ENCODE results near the gene RUNX1.

The RUNX1 gene

DNA sequence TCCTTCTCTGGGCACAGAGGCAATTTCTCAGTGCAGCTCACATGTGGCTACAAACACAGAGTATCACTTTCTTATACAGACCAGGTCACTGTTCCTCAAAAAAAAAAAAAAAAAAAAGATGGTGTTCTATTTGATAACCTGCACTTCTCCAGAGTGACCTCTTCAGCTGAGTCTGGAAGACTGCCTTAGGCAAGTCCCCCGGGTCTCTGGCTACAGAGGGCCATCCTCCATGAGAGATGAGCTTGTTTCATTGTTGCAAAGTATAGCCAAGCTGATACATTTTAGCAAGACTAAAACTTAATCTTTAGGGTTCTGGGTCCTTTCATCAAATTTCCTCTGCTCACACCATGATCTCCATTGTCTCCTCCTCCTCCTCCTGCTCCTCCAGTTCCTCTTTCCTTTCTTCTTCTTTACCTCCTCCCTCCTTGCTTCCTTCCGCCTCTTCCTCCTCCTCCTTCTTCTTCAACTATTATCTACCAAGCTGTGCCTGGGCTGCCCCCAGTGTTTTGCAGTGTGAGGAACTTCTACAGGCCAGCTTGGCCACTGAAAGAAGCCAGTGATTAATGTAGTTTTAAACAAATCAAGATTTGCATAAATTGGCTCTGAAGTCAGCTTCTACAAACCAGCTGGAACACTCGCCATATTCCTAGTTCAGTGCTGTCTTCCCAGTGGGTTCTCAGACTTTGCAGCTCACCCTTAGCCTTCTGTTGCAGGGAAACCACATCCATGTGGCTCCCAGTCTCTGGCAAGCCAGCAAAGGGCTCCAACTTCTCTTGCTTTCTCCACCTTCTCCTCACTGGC lies 139.4 kb downstream of the RUNX1 start:
- peaks cover 96 to 97% of the 10 kb centered on the region in 2 experiments for H3K4me1 ChIP-seq (ENCODE audit: control insufficient read depth in 1 of 2, insufficient read depth in 1 of 2, low read depth in 1 of 2, low read length in 1 of 2)
- H3K27ac ChIP-seq: peak overlapping the region; percentile 74
- H3K36me3 ChIP-seq: no peaks in the 10 kb centered on the region
- no peaks in the 10 kb centered on the region for H3K9me3 ChIP-seq
- TF ChIP-seq, protein P1, sequence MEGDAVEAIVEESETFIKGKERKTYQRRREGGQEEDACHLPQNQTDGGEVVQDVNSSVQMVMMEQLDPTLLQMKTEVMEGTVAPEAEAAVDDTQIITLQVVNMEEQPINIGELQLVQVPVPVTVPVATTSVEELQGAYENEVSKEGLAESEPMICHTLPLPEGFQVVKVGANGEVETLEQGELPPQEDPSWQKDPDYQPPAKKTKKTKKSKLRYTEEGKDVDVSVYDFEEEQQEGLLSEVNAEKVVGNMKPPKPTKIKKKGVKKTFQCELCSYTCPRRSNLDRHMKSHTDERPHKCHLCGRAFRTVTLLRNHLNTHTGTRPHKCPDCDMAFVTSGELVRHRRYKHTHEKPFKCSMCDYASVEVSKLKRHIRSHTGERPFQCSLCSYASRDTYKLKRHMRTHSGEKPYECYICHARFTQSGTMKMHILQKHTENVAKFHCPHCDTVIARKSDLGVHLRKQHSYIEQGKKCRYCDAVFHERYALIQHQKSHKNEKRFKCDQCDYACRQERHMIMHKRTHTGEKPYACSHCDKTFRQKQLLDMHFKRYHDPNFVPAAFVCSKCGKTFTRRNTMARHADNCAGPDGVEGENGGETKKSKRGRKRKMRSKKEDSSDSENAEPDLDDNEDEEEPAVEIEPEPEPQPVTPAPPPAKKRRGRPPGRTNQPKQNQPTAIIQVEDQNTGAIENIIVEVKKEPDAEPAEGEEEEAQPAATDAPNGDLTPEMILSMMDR (IDR thresholded peaks at IDR 0.05): no peak
- H3K4me3 ChIP-seq (ENCODE audit: low read depth in 1 of 2, low read length in 1 of 2): peak overlapping the region in 1 of 2 experiments; percentile 6
- no peaks in the 10 kb centered on the region for H3K27me3 ChIP-seq

DNA sequence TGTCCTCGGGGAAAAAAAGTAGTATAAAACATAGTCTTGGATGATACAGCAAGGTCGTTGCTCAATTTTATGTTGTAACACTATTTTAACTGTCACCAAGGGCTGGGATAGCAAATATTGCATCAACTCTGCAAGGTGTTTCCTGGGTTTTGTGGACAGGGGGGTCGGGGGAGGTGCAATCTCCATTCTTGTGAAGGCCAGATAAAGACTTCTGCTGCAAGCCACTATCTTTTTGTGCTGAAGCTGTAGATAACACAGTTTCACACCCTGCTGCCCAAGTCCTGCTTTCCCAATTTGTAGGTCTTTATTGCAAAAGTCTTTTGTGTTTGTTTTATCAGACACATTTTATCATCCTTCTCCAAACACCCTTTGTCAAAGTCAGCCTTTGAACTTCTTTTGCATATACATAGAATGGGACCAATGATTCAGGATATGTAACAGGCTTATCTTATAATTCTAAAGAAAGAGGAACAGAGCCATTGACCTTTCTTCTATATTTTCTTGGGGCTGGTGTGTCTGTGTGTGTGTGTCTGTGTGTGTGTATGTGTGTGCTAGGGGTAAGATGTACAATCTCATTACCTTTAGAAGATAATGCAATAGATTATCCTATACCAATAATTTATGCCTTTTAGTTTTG lies 140.6 kb downstream of the RUNX1 start:
- Histone ChIP-seq H3K9me3 (no peaks in the 10 kb centered on the region), H3K36me3 (no peaks in the 10 kb centered on the region), H3K27me3 (no peaks in the 10 kb centered on the region), H3K4me3 (ENCODE audit: low read depth in 1 of 2, low read length in 1 of 2) (peak overlapping the region; percentile 13 to 33), H3K4me1 (ENCODE audit: control insufficient read depth in 1 of 2, insufficient read depth in 1 of 2, low read depth in 1 of 2, low read length in 1 of 2) (peaks cover 85 to 89% of the 10 kb centered on the region in 2 experiments), H3K27ac (peak overlapping the region; percentile 74)
- TF ChIP-seq, protein P1 (IDR thresholded peaks at IDR 0.05): no peak

DNA sequence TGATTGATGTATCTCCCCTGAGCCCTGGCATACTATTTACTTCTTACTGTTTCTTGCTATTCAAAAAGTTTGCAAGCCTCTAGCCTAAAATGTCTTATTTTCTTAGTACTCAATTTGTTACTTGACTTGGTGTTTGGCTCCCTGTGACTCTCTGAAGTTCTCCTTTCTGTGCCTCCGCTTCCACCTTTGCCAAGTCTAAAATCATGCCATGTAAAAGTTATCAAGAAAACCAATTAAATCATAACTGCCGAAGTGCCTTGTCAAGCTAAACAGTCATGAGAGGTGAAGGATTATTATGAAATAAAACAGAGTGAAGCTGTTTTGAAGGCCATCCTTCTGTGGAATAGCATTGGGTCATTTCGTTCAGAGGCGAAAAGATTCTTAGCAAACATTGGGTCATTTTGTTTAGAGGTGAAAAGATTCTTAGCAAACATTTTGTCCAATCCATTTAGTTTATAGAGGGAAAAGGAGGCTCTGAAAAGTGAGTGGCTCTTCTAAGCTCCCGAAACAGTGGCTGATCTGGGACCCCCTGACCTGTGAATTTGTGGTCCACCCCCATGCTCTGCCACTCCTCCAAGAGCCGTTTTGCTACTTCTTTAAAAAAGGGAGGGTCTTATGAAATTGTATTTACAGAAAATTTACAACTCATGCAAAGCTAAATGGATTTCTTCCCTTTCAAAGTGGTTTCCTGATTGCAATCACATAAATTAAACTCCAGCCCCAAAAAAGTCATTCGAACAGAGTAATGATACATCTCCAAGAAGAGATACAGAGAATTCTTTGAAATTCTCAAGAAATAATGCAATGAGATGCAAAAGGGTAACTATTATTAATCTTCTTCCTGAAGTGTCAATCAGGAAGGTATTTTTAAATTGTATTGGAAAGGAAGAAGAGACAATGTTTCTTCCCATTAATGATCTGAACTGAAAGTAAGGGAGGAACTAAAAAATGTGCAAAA lies 141.4 kb downstream of the RUNX1 start:
- TF ChIP-seq, protein P1 (IDR thresholded peaks at IDR 0.05): no peak
- H3K27me3 ChIP-seq: no peaks in the 10 kb centered on the region
- peak overlapping the region; percentile 13 to 33 for H3K4me3 ChIP-seq (ENCODE audit: low read depth in 1 of 2, low read length in 1 of 2)
- H3K27ac ChIP-seq: peak overlapping the region; percentile 74
- H3K4me1 ChIP-seq (ENCODE audit: control insufficient read depth in 1 of 2, insufficient read depth in 1 of 2, low read depth in 1 of 2, low read length in 1 of 2): peaks cover 79 to 84% of the 10 kb centered on the region in 2 experiments
- H3K9me3 ChIP-seq: no peaks in the 10 kb centered on the region
- H3K36me3 ChIP-seq: no peaks in the 10 kb centered on the region

DNA sequence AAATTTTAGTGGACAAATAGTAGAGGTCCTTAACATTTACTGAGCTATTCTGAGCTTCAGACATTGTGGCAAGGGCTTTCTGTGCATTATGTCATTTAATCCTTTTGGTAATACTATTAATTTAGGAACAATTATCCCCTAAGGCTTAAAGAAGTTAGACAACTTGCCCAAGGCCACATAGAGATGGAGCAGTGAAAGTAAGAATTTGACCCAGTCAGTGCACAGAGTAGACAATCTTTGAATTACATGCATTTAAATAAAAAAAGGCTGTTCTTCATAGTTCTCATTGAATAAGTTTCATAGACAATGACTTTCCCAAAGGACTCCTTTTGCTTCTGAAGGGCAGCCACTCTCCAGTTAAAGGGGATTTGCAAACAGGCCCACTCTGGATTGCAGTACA lies 142.7 kb downstream of the RUNX1 start:
- no peaks in the 10 kb centered on the region for H3K27me3 ChIP-seq
- H3K36me3 ChIP-seq: no peaks in the 10 kb centered on the region
- H3K27ac ChIP-seq: peak overlapping the region; percentile 74
- H3K4me3 ChIP-seq (ENCODE audit: low read depth in 1 of 2, low read length in 1 of 2): no peak overlapping the region
- H3K9me3 ChIP-seq: no peaks in the 10 kb centered on the region
- H3K4me1 ChIP-seq (ENCODE audit: control insufficient read depth in 1 of 2, insufficient read depth in 1 of 2, low read depth in 1 of 2, low read length in 1 of 2): peaks cover 66 to 70% of the 10 kb centered on the region in 2 experiments
- TF ChIP-seq, protein P1 (IDR thresholded peaks at IDR 0.05): no peak

DNA sequence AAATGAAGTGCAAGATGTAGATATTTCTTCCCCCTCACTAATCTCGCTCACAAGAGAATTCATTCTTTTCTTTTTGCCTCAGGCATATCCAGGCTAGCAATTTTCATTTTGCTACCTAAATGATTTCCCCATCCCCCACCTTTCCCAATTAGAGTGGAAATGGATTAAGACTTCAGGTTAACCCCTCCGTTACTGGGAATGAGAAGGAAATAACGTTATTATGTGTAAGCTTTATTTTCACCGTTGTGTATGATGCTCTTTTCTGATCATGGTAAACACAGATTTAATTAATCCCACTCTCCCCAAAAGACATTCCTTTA lies 143.9 kb downstream of the RUNX1 start:
- H3K27ac ChIP-seq: peak overlapping the region; percentile 74
- H3K4me3 ChIP-seq (ENCODE audit: low read depth in 1 of 2, low read length in 1 of 2): no peak overlapping the region
- no peaks in the 10 kb centered on the region for H3K9me3 ChIP-seq
- no peaks in the 10 kb centered on the region for H3K27me3 ChIP-seq
- H3K36me3 ChIP-seq: no peaks in the 10 kb centered on the region
- H3K4me1 ChIP-seq (ENCODE audit: control insufficient read depth in 1 of 2, insufficient read depth in 1 of 2, low read depth in 1 of 2, low read length in 1 of 2): peaks cover 54 to 61% of the 10 kb centered on the region in 2 experiments
- TF ChIP-seq, protein P1 (IDR thresholded peaks at IDR 0.05): no peak
